ENCODE data around the gene GRM5.

Gene GRM5

DNA sequence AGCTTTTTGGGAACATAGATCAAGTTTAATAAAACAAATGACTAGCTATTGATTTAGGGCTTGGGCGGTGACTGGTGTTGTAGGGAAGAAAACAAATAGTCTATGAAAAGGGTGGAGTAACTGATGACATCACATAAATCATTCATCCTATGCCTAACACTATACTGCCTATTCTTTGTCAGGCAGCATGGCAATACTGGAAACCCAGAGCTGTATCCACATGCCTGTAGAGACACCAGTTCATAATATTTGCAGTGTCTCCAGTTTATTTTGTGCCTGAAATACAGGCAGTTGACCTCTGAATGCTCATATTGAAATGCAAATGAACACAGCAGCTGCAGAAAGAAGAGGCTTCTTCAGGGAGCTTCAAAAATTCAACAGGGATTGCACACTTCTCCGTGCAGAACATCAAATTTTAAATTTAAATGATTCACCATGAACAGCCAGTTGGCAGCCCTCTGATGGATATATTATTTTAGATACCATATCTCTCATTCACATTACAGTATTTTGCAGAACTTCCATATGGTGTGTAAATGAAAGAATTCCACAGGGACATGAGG, 445.1 kb downstream of the GRM5 start:
- DNase-seq (ENCODE audit: low spot score) (no peak), FAIRE-seq (no peak)

DNA sequence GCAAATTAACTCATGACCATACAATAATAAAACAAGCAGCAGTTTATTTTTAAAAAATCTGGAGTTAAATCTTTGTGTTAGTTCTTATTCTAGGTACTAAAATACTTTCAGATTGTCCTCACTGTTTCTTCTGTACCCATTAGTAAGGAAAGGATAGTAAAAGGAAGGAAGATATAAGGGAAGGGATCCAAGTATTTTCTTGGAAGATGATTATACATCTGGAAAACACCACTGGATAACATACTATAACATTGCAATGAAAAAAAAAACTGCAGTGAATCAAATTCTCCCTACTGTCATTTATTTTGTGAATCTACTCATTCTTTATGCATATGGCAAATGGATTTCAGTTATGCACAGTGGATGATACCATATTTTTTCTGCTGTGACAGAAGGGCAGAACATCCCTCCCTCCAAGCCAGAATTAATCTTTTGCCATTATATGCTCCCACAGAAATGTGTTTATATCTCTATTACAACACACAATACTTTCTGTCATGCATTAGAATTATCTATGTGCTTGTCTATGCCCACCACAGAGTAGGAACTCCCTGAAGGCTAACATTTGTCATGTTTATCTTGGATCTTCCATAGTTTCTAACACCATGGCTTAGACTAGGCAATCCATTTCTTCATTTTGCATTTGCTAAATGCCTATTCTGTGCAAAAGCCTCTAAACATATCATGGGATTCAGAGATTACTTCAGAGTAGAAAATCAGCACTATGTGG, 446.0 kb downstream of the GRM5 start:
- no peak for DNase-seq (ENCODE audit: low spot score)
- FAIRE-seq: no peak

GRCh38 chr11:88619071-88619425, 446.7 kb downstream of the GRM5 start:
- DNase-seq (ENCODE audit: low spot score) (no peak), FAIRE-seq (no peak)

DNA sequence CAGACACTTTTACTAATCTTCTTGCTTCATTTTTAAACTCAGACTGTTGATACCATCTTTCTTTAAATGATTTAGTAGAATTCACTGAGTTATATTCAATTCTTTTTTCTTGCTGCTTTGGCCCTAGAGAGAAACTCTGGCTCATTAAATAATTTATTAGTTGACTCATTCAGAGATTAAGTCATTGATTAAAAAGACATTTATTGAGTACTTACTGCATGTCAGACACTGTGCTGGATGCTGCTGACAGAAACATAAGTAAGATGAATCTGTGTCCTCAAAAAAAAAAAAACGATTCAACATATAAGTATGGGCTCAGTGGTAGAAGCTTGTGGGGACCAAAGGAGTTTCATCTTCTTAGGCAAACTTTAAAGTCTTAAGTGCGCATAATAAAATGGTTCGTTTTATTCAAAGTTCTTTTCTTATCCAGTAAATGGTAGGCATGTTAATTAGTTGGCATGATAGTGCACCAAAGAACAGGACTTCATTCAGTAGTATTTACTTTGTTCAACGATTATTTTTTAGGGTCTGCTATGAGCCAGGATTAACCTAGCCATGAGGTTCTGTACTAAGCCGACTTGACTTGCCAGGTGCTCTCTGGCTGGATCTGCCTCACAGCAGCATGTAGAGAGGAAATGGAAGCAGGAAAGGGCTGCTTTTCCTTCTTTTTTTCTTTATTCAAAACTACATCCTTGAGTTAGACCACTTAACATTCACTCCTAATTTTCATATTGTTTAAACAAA, 447.3 kb downstream of the GRM5 start:
- FAIRE-seq: no peak
- no peak for DNase-seq (ENCODE audit: low spot score)

DNA sequence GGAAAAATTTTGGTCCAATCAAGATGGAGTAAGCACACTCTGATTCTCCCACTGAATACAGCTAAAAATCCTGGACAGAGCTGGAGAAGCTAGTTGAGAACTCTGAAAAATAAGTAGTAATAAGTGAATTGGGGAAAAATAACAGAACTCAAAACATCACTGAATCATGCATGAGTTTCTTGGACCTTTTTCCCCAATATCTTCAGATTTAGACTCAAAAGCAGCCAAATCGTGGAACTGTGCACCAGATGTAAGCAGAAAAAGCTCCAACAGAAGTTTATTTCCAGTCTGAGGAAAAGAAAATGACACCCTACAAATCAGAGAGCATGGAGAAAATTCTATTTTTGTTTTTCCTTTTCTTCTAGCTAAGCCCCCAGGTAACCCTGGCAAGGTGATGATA, 448.6 kb downstream of the GRM5 start:
- DNase-seq (ENCODE audit: low spot score): no peak
- no peak for FAIRE-seq

DNA sequence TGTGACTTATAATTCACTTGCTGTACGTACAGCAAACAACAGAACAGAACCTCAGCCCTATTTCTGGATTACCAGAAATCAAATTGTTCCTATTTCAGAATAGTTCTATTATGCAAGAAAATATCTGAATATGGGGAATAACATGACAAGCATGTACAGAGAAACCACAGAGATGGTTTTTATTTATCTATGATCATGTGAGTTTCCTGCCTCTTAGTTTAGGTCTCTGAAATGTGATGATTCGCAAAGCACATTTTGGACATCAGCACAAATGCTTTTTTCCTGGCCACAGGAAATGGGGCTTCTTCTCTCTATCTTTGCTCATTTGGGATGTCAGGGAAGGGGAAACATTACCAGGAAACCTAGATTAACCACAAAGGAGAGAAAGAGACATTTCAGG, 461.5 kb downstream of the GRM5 start:
- DNase-seq (ENCODE audit: low spot score) (no peak), FAIRE-seq (no peak)

DNA sequence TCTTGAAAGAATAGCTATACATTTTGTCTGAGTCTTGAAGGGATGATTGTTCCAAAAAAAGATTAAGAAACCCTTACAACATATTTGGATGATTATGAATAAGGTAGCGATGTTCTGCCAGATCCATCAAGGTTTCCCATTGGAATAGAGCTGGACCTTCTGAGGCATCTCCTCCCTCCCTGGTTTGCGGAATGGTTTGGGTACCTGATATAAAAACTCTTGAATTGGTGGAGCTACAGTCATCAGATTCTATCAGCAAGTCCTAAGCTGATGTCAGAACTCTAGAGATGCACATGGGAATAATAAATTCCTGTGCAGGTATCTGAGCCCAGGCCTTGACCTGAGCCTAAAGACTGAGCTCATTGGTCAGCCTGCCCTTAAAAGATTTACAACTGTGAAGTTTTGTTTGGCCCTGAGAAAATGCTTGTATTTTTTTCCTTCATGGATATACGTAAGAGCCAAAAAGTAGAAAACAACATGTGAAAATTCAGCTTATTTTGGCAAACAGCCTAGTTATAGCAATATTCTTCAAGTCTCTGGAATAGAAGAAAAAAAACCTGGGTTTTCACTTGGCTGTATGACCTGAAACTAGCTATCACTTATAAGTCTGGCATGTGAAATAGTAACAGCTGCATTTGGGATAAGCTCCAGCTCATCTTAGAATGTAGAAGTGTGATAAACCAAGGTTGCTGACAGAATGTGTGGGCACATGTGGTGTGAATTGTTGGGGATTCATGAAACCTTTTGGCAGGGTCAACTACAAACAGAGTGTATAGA, 462.5 kb downstream of the GRM5 start:
- DNase-seq (ENCODE audit: low spot score): no peak
- no peak for FAIRE-seq

DNA sequence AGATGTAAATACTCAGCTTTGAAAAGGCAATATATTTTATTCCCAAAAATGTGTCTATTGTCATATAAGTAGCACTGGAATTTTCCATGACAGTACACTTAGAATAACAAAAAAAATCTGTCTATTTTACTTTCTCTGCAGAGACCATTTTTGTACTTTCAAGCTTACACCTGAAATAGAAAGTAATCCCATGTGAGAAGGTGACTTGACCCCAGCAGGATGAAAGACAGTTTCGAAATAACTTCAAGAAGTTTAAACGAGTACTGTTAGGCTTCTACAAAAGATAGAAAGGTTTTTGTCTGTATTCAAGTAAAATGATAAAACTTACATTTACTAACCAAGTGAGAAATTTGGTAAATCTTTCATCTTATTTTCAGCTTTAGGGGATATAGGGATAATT, 468.4 kb downstream of the GRM5 start:
- no peak for DNase-seq (ENCODE audit: low spot score)
- FAIRE-seq: no peak

GRCh38 chr11:88596786-88597185, 469.0 kb downstream of the GRM5 start:
- no peak for FAIRE-seq
- no peak for DNase-seq (ENCODE audit: low spot score)

DNA sequence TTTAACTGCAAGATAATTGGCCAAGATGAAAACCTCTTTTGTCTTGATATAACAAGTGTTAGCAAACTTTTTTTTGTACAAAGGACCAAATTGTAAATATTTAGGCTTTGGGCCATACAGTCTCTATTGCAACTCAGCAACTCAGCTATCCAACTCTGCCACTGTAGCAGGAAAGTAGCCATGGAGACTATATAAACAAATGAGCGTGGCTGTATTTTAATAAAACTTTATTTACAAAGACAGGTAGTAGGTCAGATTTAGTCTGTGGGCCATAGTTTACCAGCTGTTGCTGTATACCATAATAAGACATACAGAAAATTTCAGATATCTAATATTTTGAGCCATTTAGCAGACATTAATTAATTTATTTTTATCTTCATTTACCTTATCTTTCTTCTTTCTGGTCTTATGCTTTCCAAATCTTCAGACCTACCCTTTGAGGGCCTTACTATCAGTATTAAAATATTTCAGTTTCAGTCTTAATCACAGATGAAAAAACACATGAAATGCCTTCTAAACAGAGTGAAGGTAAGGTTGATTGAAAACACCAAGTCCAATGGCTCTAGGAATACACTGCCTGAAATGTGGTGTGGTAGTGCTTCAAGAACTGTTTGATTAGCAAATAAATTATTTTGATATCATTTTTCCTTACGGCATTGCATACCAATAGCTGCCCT, 471.4 kb downstream of the GRM5 start:
- DNase-seq (ENCODE audit: low spot score): no peak
- FAIRE-seq: no peak

- DNase-seq (ENCODE audit: low spot score) (no peak), FAIRE-seq (no peak)
Measured at GRCh38 chr11:88590361-88590760, 475.4 kb downstream of the GRM5 start.

DNA sequence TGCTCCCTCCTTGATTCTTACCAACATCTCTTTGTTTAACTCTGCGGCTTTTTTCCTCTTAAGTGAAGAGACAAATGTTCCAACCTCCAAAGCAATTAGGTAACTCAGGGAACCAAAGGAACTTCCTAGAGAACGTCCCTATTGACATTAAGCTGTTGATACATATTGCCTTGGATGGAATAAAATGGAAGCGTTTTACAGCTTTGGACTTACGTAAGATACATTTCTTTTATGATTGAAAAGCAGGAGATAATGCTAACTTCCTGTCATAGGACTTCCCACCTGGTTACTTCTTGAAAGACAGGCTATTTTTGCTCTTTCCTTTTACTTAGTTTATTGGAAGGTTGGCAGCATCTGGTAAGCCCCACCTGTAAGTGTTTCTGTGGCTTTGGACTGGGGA, 482.5 kb downstream of the GRM5 start:
- no peak for FAIRE-seq
- no peak for DNase-seq (ENCODE audit: low spot score)

DNA sequence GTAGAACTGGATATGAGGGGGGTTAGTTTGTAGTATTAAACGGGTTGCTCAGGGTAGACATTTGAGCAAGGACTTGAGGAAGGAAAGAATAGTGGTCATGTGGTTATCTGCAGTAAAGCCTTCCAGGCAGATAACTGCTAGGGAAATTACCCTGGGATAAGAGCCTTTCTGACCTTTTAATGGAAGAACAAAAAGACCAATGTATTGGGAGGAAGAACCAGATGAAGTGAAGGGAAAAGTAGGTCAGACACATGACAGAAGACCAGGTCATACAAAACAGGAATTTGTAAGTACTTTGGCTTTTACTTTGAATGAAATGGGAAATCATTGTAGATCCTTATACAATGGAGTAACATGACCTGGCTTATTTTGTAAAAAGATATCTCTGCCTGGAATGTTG, 486.3 kb downstream of the GRM5 start:
- FAIRE-seq (no peak), DNase-seq (ENCODE audit: low spot score) (no peak)

GRCh38 chr11:88576741-88577140, 489.0 kb downstream of the GRM5 start:
- DNase-seq (ENCODE audit: low spot score): no peak
- FAIRE-seq: no peak

GRCh38 chr11:88575916-88576315, 489.9 kb downstream of the GRM5 start:
- DNase-seq (ENCODE audit: low spot score) (no peak), FAIRE-seq (no peak)

DNA sequence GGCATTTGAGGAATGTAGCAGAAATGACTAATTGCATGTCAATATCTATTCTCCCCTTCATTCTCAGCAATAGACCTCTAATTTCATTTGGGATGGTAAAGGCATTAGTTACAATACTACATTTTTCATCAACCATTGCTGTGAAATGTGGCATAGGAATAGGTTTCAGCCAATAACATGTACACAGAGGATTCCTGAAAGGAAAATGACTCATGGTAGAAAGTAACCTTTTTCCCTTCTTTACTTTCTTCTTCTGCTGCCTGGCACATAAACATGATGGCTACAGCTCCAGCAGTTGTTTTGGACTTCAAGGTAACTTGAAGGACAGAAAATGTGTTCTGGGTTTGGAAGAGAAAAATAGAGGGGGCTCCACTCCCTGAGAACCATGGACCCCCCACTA, 496.4 kb downstream of the GRM5 start:
- no peak for FAIRE-seq

DNA sequence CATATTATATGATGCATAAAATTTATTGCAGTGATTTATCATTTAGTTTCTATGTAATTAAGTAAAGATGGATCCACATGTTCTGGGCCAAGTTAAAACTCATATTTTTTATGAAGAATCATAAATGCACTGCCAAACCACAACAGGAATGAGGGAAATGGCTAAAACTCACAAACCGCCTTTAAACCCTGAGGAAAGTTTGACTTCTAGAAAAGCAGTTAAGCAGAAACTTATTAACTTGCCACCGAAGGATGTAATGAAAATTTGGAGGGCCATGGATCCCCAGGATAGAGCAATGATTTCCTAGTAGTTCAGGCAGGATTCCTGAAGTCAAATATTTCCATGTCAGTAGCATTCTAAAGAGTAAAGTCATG, 510.0 kb downstream of the GRM5 start:
- FAIRE-seq (no peak), DNase-seq (ENCODE audit: low spot score) (peak; percentile 43)

More for the DNA sequence above, 496.4 kb downstream of the GRM5 start:
- DNase-seq (ENCODE audit: low spot score): no peak

DNA sequence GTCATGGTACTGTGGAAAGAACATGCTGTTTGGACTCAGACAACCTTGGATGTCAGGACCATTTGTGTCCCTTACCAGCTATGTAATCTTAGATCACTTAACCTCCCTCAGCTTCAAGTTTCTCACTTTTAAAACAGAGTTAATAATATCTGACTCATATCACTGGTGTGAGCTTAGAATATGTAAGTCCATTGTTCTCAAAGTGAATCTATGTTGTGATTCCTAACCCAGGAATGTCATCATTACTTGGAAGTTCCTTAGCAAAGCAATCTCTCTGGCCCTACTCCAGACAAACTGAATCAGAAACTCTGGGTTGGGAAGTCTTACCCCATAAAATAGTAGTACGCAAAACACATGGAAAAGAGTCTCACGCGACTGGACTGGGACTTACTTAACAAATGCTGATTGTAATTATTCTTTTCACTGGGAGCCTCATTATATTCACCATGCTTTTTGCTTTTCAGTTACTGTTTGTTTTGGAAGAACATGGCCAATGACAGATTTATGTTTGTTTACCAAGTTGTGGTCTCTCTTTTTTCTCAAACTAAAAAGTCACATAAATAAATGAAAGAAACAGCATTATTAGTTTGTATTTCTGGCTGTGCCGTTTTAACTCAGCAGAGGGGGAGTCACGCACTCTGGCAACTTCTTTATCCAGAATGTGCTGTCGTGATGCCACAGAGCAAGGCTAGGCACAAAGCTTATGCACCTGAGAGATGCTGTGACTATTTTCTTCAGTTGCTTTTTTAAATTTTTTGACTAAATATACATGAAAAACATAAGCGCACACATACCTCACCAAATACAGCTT, 510.6 kb downstream of the GRM5 start:
- DNase-seq (ENCODE audit: low spot score) (peak; percentile 92), FAIRE-seq (peak; percentile 89)

GRCh38 chr11:88553204-88553603, 512.6 kb downstream of the GRM5 start:
- FAIRE-seq (no peak), DNase-seq (ENCODE audit: low spot score) (no peak)

DNA sequence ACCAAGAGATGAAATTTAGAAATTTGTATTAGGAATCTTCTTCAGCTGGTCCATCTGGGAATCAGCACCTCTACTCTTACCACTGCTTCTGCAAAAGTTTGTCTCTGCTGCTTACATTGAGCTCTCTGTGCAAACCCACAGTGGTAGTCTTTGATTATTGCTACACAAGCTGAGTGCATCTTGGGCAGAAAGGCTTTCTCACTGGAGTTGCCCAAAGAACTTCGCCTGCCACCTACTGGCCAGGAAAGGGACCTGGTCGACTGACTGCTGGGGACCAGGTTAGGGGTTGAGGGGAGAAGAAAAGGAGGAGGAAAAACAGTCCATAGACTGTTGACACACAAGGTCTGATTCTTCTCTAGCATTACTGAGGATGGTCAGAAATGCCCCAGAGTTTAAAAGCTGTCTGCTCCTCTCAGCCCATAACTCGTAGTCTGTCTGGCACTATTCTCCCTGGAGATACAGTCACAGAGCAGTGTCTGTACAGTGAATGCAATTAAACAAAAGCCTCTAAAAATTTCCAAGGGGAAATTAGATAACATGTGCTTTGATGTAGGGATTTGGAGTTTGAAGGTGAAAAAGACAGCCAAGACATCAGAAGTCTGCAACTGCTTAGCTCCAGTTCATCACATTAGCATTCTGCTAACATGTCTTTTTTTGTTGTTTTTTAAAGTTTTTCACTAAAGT, 513.3 kb downstream of the GRM5 start:
- FAIRE-seq (no peak), DNase-seq (ENCODE audit: low spot score) (peak; percentile 14)
